ENCODE results near the gene CRTC1. TPM values are rescaled to one million over a fixed set of nuclear protein-coding genes. Genes with fewer than 3 reads are reported as not detected.

Gene CRTC1
- total RNA-seq, 1 donor from 2014 or later = 14.6 TPM

DNA sequence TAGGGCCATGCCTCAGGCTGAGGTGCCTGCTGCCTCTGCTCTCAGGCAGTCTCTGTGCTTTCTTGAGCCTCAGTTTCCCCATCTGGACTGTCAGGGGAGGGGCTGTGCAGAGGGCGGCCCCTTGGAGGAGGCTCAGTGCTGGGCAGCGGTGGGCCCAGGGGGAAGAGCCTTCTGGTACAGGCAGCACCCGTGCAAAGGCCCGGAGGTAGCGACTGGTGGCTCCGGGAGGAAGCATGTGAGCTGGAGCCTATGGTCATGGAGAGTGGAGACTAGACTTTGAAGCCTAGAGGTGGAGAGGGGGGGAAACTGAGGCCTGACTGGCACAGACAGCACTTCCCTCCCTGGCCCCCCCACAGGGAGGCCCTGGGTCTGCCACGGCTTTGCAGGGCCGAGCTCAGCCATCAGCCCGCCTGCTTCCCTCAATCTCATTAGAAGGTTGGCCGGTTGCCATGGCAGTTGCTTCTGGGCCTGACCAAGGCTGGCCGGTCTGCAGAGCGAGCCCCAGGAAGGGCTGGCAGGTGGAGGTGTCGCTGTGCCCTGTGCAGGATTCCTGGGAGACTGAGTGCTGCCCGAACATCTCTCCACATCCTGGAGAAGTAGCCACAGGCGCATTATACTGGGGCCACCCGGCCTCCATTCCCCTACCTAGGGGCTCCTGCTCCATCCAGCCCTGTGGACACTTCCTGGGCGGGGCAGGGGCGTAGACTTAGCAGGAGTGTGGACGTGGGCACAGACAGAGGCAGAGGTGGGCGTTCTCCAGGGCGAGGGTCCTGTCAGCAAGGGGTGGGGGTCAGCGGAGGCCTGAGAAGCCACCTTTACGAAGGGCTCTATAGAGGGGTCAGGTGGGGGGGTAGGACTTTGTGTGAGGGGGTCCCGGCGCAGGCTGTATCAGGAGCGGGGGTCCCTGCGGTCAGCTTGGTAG is 53.2 kb downstream of the CRTC1 start:
- Mint-ChIP-seq H3K27ac (ENCODE audit: unreplicated experiment) (no peak overlapping the region), H3K9me3 (ENCODE audit: low read depth) (no peaks in the 10 kb centered on the region), H3K27me3 (ENCODE audit: low read depth) (no peaks in the 10 kb centered on the region), H3K36me3 (ENCODE audit: low read depth) (no peaks in the 10 kb centered on the region), H3K4me3 (ENCODE audit: unreplicated experiment) (no peak overlapping the region), H3K4me1 (ENCODE audit: low read depth) (peaks cover 24% of the 10 kb centered on the region)
- TF ChIP-seq, protein P1, sequence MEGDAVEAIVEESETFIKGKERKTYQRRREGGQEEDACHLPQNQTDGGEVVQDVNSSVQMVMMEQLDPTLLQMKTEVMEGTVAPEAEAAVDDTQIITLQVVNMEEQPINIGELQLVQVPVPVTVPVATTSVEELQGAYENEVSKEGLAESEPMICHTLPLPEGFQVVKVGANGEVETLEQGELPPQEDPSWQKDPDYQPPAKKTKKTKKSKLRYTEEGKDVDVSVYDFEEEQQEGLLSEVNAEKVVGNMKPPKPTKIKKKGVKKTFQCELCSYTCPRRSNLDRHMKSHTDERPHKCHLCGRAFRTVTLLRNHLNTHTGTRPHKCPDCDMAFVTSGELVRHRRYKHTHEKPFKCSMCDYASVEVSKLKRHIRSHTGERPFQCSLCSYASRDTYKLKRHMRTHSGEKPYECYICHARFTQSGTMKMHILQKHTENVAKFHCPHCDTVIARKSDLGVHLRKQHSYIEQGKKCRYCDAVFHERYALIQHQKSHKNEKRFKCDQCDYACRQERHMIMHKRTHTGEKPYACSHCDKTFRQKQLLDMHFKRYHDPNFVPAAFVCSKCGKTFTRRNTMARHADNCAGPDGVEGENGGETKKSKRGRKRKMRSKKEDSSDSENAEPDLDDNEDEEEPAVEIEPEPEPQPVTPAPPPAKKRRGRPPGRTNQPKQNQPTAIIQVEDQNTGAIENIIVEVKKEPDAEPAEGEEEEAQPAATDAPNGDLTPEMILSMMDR (IDR thresholded peaks at IDR 0.05) = no peak
- DNase-seq (ENCODE audit: low spot score) = no peak

DNA sequence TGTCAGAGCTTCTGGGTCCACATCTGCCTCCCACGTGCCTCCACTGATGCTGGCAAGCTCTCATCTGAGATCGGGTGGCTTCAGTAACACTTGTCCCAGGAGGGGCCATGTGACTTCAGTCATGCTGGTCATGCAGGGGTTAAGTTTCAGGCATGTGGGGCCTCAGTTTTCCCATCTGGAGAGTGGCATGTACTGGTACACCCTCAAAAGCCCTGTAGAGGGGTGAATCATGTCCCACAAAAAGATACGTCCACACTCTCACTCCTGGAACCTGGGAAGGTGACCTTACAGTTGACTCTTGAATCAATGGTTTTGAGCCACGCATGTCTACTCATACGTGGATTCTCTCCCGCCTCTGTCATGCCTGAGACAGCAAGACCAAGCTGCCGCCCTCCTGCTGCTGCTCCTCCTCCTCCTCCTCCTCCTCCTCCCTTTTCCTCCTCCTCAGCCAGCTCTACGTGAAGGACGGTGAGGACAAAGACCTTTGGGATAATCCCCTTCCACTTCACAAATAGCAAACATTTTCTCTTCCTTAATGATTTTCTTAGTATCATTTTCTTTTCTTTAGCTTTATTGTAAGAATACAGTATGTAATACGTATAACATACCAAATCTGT is 54.0 kb downstream of the CRTC1 start:
- Mint-ChIP-seq H3K27me3 (ENCODE audit: low read depth) (no peaks in the 10 kb centered on the region), H3K27ac (ENCODE audit: unreplicated experiment) (no peak overlapping the region)

DNA sequence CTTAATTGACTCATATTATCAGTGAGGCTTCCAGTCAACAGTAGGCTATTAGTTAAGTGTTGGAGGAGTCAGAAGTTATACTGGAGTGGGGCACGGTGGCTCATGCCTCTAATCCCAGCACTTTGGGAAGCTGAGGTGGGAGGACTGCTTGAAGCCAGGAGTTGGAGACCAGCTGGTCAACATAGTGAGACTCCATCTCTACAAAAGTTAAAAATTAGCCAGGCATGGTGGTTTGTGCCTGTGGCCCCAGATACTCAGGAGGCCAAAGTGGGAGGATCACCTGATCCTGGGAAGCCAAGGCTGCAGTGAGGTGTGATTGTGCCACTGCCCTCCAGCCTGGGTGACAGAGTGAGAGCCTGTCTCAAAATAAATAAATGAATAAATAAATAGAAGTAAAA is 54.5 kb downstream of the CRTC1 start:
- Mint-ChIP-seq H3K27ac (ENCODE audit: unreplicated experiment) (no peak overlapping the region), H3K4me1 (ENCODE audit: low read depth) (peaks cover 17% of the 10 kb centered on the region), H3K4me3 (ENCODE audit: unreplicated experiment) (no peak overlapping the region), H3K36me3 (ENCODE audit: low read depth) (no peaks in the 10 kb centered on the region), H3K27me3 (ENCODE audit: low read depth) (no peaks in the 10 kb centered on the region), H3K9me3 (ENCODE audit: low read depth) (no peaks in the 10 kb centered on the region)
- TF ChIP-seq, protein P1 (IDR thresholded peaks at IDR 0.05) = no peak
- no peak for DNase-seq (ENCODE audit: low spot score)

More for the DNA sequence above, 54.0 kb downstream of the CRTC1 start:
- DNase-seq (ENCODE audit: low spot score) = no peak
- H3K36me3 Mint-ChIP-seq (ENCODE audit: low read depth) = no peaks in the 10 kb centered on the region
- H3K4me1 Mint-ChIP-seq (ENCODE audit: low read depth) = peaks cover 19% of the 10 kb centered on the region
- H3K9me3 Mint-ChIP-seq (ENCODE audit: low read depth) = no peaks in the 10 kb centered on the region
- TF ChIP-seq, protein P1 (IDR thresholded peaks at IDR 0.05) = no peak
- no peak overlapping the region for H3K4me3 Mint-ChIP-seq (ENCODE audit: unreplicated experiment)

DNA sequence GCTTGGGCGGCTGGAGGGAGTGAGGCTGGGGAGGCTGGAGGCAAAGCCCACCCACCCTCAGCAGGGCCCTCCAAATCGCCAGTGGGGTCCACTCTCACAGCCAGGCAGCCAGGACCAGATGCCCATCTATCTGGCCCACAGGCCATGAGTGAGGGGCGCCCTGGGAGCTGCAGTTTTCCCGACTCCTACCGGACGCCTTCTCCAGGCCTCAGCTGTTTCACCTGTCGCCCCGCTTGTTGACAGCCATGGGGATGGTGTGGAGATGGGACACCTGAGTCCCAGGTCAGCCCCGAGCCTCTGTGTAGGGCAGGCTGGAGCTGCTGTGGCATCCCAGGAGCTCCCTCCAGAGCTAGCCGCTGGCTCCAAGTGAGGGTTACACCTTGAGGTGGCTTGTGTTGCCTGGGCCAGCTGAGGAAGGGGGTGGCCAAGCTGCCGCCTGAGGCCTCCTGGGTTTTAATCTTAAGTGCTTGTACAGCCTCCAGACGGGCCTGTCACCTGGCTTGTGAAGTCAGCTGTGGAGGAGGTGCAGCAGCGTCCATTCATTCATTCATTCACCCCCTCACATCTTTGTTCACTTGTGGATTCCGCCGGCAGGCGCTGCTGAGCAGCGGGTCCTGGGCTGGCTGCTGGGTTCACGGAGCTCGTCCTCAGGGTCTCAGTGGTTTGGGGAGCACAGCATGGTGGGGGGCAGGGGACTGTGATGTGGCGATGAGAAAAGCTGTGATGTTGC is 55.6 kb downstream of the CRTC1 start:
- no peak for DNase-seq (ENCODE audit: low spot score)
- no peak overlapping the region for H3K4me3 Mint-ChIP-seq (ENCODE audit: unreplicated experiment)
- no peaks in the 10 kb centered on the region for H3K27me3 Mint-ChIP-seq (ENCODE audit: low read depth)
- TF ChIP-seq, protein P1 (IDR thresholded peaks at IDR 0.05) = no peak
- H3K36me3 Mint-ChIP-seq (ENCODE audit: low read depth) = no peaks in the 10 kb centered on the region
- no peak overlapping the region for H3K27ac Mint-ChIP-seq (ENCODE audit: unreplicated experiment)
- no peaks in the 10 kb centered on the region for H3K9me3 Mint-ChIP-seq (ENCODE audit: low read depth)
- H3K4me1 Mint-ChIP-seq (ENCODE audit: low read depth) = peaks cover 6% of the 10 kb centered on the region
